Measurements from ENCODE around the gene IGF2R. TPM values are rescaled to one million over a fixed set of nuclear protein-coding genes. Genes with fewer than 3 reads are reported as not detected.

IGF2R gene
- total and polyA plus RNA-seq, 2 of the 13 experiments (the other 11 are each of a cell fraction or from before 2014, with no cell fraction given) = 38.3 to 70.0 TPM

DNA sequence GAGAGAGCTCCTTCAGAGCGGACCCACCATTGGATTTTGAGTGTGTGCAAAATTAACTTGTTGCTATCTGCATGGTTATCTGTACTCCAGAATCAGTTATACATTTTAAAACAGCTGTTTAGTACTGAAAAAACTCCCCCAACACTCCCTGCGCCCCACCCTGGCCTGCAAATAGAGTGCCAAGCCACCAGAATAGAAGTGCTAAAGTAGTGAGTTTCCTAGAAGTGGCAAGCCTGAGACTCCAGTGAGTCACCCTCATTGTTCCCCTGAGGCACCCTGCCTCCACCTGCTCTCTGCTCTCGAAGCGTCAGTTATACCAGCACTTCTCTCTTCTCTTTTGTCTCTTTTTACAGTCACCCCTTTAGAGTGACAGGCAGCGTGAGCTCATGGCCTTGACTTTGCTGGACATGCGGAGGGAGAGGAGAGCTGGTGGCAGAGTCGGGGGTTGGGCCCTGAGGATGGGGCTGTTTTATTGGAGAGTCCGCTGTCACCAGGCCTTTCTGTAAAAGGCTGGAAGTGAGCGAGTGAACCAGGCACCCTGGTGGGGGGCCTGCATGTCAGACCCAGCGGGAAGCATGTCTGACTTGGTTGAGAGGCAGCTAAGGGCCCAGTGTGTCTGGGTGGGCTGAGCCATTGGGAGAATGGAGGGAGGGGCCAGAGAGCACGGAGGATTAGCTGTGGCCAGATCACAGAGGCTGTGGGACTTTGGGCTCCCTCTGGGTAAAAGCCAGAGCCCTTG lies 10.4 kb downstream of the IGF2R start (continued):
- no peak for TF ChIP-seq ZNF609 (CRISPR knock-in tag; IDR thresholded peaks at IDR 0.05; ENCODE audit: borderline replicate concordance)
- no peak for TF ChIP-seq NKX3-1 (CRISPR knock-in tag; IDR thresholded peaks at IDR 0.05)
- TF ChIP-seq ATM (IDR thresholded peaks at IDR 0.05; ENCODE audit: borderline replicate concordance) = no peak
- TF ChIP-seq NCOA5 (CRISPR knock-in tag; IDR thresholded peaks at IDR 0.05) = no peak
- TF ChIP-seq HHEX (CRISPR knock-in tag; IDR thresholded peaks at IDR 0.05) = no peak
- TF ChIP-seq ZNF766 (CRISPR knock-in tag; IDR thresholded peaks at IDR 0.05; ENCODE audit: borderline replicate concordance) = no peak
- TF ChIP-seq ZMYM4 (CRISPR knock-in tag; IDR thresholded peaks at IDR 0.05) = peak; percentile 43
- no peak for TF ChIP-seq MED8 (CRISPR knock-in tag; IDR thresholded peaks at IDR 0.05; ENCODE audit: insufficient replicate concordance)
- no peak for TF ChIP-seq ZNF563 (CRISPR knock-in tag; IDR thresholded peaks at IDR 0.05)
- TF ChIP-seq DMTF1 (CRISPR knock-in tag; IDR thresholded peaks at IDR 0.05) = no peak
- TF ChIP-seq PRDM15 (CRISPR knock-in tag; IDR thresholded peaks at IDR 0.05) = no peak
- TF ChIP-seq ZNF101 (CRISPR knock-in tag; IDR thresholded peaks at IDR 0.05; ENCODE audit: borderline replicate concordance, low read depth) = no peak
- TF ChIP-seq, protein P1, sequence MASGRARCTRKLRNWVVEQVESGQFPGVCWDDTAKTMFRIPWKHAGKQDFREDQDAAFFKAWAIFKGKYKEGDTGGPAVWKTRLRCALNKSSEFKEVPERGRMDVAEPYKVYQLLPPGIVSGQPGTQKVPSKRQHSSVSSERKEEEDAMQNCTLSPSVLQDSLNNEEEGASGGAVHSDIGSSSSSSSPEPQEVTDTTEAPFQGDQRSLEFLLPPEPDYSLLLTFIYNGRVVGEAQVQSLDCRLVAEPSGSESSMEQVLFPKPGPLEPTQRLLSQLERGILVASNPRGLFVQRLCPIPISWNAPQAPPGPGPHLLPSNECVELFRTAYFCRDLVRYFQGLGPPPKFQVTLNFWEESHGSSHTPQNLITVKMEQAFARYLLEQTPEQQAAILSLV (CRISPR knock-in tag; IDR thresholded peaks at IDR 0.05; ENCODE audit: borderline replicate concordance) = no peak
- peak; percentile 71 for TF ChIP-seq PBX2 (CRISPR knock-in tag; IDR thresholded peaks at IDR 0.05)
- peak; percentile 26; the same call in 1 of the 2 replicates for TF ChIP-seq RXRB (CRISPR knock-in tag; IDR thresholded peaks at IDR 0.05; ENCODE audit: borderline replicate concordance)
- TF ChIP-seq JUND (CRISPR knock-in tag; IDR thresholded peaks at IDR 0.05) = peak; percentile 53; the same call in 1 of the 2 replicates

Measured in HepG2 (cell line).